ENCODE data around the gene TGIF1. TPM values are rescaled to one million over a fixed set of nuclear protein-coding genes. Genes with fewer than 3 reads are reported as not detected.

TGIF1 gene
- total RNA-seq, 2 donors from 2014 or later = 56.3 to 71.7 TPM

GRCh38 chr18:3486512-3486911 is 36.5 kb downstream of the TGIF1 start:
- Mint-ChIP-seq H3K36me3 (ENCODE audit: low read depth) (no peaks in the 10 kb centered on the region), H3K4me1 (peaks cover 6% of the 10 kb centered on the region), H3K27ac (no peak overlapping the region), H3K4me3 (no peak overlapping the region), H3K27me3 (peaks cover 24% of the 10 kb centered on the region)
- ATAC-seq (no peak), DNase-seq (no peak)
- H3K9me3 ChIP-seq (ENCODE audit: control insufficient read depth, low read length, poor library complexity, severe bottlenecking) = no peaks in the 10 kb centered on the region

- Mint-ChIP-seq H3K27ac (no peak overlapping the region), H3K36me3 (ENCODE audit: low read depth) (no peaks in the 10 kb centered on the region), H3K4me3 (no peak overlapping the region), H3K27me3 (peaks cover 36% of the 10 kb centered on the region), H3K4me1 (peaks cover 7% of the 10 kb centered on the region)
- no peaks in the 10 kb centered on the region for H3K9me3 ChIP-seq (ENCODE audit: control insufficient read depth, low read length, poor library complexity, severe bottlenecking)
- DNase-seq (no peak), ATAC-seq (no peak)
Measured at GRCh38 chr18:3489462-3489861, 39.5 kb downstream of the TGIF1 start.

DNA sequence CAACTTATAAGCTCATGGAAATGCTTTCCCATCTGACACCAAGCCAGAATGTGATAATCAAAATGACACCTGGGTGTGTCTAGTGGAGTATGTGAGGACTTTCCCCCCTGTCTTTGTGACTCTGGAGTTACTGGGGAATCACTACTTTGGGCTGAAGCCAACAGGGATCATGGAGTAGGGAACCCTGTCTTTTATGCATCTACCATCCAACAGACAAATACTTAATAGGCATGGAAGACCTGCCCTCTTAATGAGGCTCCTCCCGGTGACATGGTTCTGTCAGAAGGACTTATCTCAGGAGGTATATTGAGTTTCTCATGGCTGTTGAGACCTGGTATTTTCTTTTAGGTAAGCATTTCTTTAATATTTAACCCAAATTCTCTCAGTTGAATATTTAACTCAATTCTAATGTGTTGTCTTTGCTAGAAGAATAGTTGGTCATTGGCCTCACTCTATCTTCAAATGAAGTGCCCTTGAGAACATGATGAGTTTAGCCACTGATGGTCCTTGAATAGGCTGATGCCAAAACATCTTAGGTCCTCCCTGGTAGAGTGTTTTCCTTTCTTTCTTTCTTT is 42.1 kb downstream of the TGIF1 start:
- H3K36me3 Mint-ChIP-seq (ENCODE audit: low read depth) = no peaks in the 10 kb centered on the region
- DNase-seq = no peak
- no peak for ATAC-seq
- peaks cover 8% of the 10 kb centered on the region for H3K4me1 Mint-ChIP-seq
- H3K27ac Mint-ChIP-seq = no peak overlapping the region
- no peaks in the 10 kb centered on the region for H3K9me3 ChIP-seq (ENCODE audit: control insufficient read depth, low read length, poor library complexity, severe bottlenecking)
- peaks cover 27% of the 10 kb centered on the region for H3K27me3 Mint-ChIP-seq
- no peak overlapping the region for H3K4me3 Mint-ChIP-seq

GRCh38 chr18:3492721-3493120 is 42.7 kb downstream of the TGIF1 start:
- H3K9me3 ChIP-seq (ENCODE audit: control insufficient read depth, low read length, poor library complexity, severe bottlenecking) = no peaks in the 10 kb centered on the region
- ATAC-seq (no peak), DNase-seq (no peak)
- H3K4me1 Mint-ChIP-seq = peaks cover 8% of the 10 kb centered on the region
- no peak overlapping the region for H3K4me3 Mint-ChIP-seq
- H3K36me3 Mint-ChIP-seq (ENCODE audit: low read depth) = no peaks in the 10 kb centered on the region
- H3K27ac Mint-ChIP-seq = no peak overlapping the region
- H3K27me3 Mint-ChIP-seq = peaks cover 29% of the 10 kb centered on the region

GRCh38 chr18:3493501-3494244 is 43.7 kb downstream of the TGIF1 start:
- no peak for ATAC-seq
- peaks cover 10% of the 10 kb centered on the region for H3K4me1 Mint-ChIP-seq
- H3K36me3 Mint-ChIP-seq (ENCODE audit: low read depth) = no peaks in the 10 kb centered on the region
- DNase-seq = no peak
- peak overlapping the region; percentile 21 for H3K4me3 Mint-ChIP-seq
- no peak overlapping the region for H3K27ac Mint-ChIP-seq
- H3K27me3 Mint-ChIP-seq = peaks cover 39% of the 10 kb centered on the region
- H3K9me3 ChIP-seq (ENCODE audit: control insufficient read depth, low read length, poor library complexity, severe bottlenecking) = no peaks in the 10 kb centered on the region

DNA sequence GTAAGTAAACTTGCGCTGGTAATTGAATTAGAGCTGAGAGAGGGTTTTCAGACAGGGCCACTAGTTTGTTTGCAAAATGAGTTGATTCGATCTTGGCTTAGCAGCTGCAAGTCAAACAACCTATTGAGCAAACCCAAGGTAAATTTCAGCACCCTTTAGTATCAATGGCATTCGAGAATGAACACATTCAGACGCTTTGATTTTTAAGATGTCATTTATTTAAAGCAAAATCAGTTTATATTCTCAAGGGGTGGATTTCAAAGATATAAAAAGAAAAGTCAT is 44.2 kb downstream of the TGIF1 start:
- no peak overlapping the region for H3K27ac Mint-ChIP-seq
- ATAC-seq (no peak), DNase-seq (no peak)
- H3K27me3 Mint-ChIP-seq = peaks cover 44% of the 10 kb centered on the region
- peaks cover 12% of the 10 kb centered on the region for H3K4me1 Mint-ChIP-seq
- H3K9me3 ChIP-seq (ENCODE audit: control insufficient read depth, low read length, poor library complexity, severe bottlenecking) = no peaks in the 10 kb centered on the region
- no peak overlapping the region for H3K4me3 Mint-ChIP-seq
- H3K36me3 Mint-ChIP-seq (ENCODE audit: low read depth) = no peaks in the 10 kb centered on the region

DNA sequence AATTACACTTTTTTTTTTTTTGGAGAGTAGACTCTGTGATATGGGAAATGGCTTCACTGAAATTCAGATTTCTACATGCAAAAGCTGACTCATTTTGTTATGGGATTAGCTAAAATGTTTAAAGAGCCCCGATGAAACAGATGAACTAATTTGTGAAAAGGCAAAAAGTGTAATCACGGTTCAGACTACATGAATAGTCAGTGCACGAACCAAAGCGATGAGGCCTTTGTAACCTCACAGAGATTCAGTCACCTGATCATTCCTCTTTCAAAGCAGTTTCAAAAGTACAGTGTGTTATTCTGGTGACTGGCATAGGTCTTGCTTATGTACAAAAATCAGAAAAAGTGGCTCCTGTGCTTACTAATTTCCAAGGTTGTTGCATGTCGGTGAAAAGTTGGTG is 44.6 kb downstream of the TGIF1 start:
- ATAC-seq (no peak), DNase-seq (no peak)
- Mint-ChIP-seq H3K4me3 (no peak overlapping the region), H3K4me1 (peaks cover 14% of the 10 kb centered on the region), H3K27me3 (peaks cover 46% of the 10 kb centered on the region), H3K27ac (no peak overlapping the region), H3K36me3 (ENCODE audit: low read depth) (no peaks in the 10 kb centered on the region)
- H3K9me3 ChIP-seq (ENCODE audit: control insufficient read depth, low read length, poor library complexity, severe bottlenecking) = no peaks in the 10 kb centered on the region

- H3K4me3 Mint-ChIP-seq = no peak overlapping the region
- no peaks in the 10 kb centered on the region for H3K9me3 ChIP-seq (ENCODE audit: control insufficient read depth, low read length, poor library complexity, severe bottlenecking)
- H3K27me3 Mint-ChIP-seq = peaks cover 49% of the 10 kb centered on the region
- ATAC-seq (peak; percentile 37), DNase-seq (no peak)
- no peak overlapping the region for H3K27ac Mint-ChIP-seq
- H3K4me1 Mint-ChIP-seq = peaks cover 16% of the 10 kb centered on the region
- H3K36me3 Mint-ChIP-seq (ENCODE audit: low read depth) = no peaks in the 10 kb centered on the region
Measured at GRCh38 chr18:3495691-3496430, 45.9 kb downstream of the TGIF1 start.

GRCh38 chr18:3498698-3499471 is 48.9 kb downstream of the TGIF1 start:
- Mint-ChIP-seq H3K27me3 (peaks cover 34% of the 10 kb centered on the region), H3K27ac (peak overlapping the region; percentile 74), H3K36me3 (ENCODE audit: low read depth) (no peaks in the 10 kb centered on the region), H3K4me1 (peaks cover 12% of the 10 kb centered on the region), H3K4me3 (peak overlapping the region; percentile 83)
- DNase-seq = peak in 1 of 3 donors; percentile 12
- ATAC-seq = peak; percentile 30
- H3K9me3 ChIP-seq (ENCODE audit: control insufficient read depth, low read length, poor library complexity, severe bottlenecking) = no peaks in the 10 kb centered on the region

GRCh38 chr18:3499501-3499900 is 49.5 kb downstream of the TGIF1 start:
- H3K27ac Mint-ChIP-seq = no peak overlapping the region
- peak overlapping the region; percentile 83 for H3K4me3 Mint-ChIP-seq
- ATAC-seq = peak; percentile 16
- H3K4me1 Mint-ChIP-seq = peaks cover 12% of the 10 kb centered on the region
- H3K36me3 Mint-ChIP-seq (ENCODE audit: low read depth) = no peaks in the 10 kb centered on the region
- no peak for DNase-seq
- H3K9me3 ChIP-seq (ENCODE audit: control insufficient read depth, low read length, poor library complexity, severe bottlenecking) = no peaks in the 10 kb centered on the region
- peaks cover 30% of the 10 kb centered on the region for H3K27me3 Mint-ChIP-seq

GRCh38 chr18:3500016-3500415 is 50.0 kb downstream of the TGIF1 start:
- no peak overlapping the region for H3K4me3 Mint-ChIP-seq
- H3K27ac Mint-ChIP-seq = no peak overlapping the region
- peaks cover 12% of the 10 kb centered on the region for H3K4me1 Mint-ChIP-seq
- DNase-seq = no peak
- H3K9me3 ChIP-seq (ENCODE audit: control insufficient read depth, low read length, poor library complexity, severe bottlenecking) = no peaks in the 10 kb centered on the region
- peaks cover 30% of the 10 kb centered on the region for H3K27me3 Mint-ChIP-seq
- no peak for ATAC-seq
- H3K36me3 Mint-ChIP-seq (ENCODE audit: low read depth) = no peaks in the 10 kb centered on the region

DNA sequence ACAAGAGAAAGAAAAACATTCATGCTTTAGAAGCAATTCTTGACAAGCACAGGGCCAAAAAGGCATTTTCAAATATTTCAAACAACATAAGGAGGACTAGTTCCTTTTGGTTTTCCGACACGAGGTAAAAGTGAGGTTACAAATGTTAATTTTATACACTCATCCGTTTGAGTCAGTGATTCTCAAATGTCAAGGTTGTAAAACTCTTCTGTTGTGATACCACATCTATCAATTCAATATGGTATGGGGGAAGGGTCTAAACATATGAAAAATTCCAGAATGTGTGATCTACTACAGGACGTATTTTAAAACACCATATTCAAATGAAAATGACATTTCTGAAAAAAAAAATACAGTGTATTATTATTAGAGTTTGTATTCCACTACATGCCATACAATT is 52.7 kb downstream of the TGIF1 start:
- Mint-ChIP-seq H3K27ac (no peak overlapping the region), H3K27me3 (peaks cover 29% of the 10 kb centered on the region), H3K4me1 (peaks cover 8% of the 10 kb centered on the region), H3K36me3 (ENCODE audit: low read depth) (no peaks in the 10 kb centered on the region), H3K4me3 (no peak overlapping the region)
- no peak for DNase-seq
- H3K9me3 ChIP-seq (ENCODE audit: control insufficient read depth, low read length, poor library complexity, severe bottlenecking) = no peaks in the 10 kb centered on the region
- ATAC-seq = no peak

DNA sequence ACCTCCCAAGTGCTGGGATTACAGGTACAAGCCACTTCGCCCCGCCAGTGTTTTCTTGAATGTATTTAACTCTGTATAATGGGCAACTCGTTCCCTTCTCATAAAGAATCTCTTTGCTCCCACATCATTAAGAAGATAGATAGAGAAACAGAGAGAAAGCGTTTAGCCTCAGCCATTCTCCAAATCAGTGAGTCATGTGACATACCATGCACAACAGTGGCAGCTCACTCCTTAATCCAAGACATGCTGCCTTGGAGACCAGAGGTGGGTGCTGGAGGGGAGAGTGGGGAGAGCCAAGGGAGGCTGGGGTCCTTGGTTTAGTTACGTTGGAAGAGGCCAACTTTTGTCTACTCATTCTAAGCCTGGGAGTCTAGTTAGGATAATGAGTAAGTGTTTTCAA is 54.7 kb downstream of the TGIF1 start:
- Mint-ChIP-seq H3K27me3 (peaks cover 9% of the 10 kb centered on the region), H3K4me1 (peaks cover 2% of the 10 kb centered on the region), H3K36me3 (ENCODE audit: low read depth) (no peaks in the 10 kb centered on the region), H3K4me3 (no peak overlapping the region), H3K27ac (no peak overlapping the region)
- ATAC-seq (no peak), DNase-seq (no peak)
- no peaks in the 10 kb centered on the region for H3K9me3 ChIP-seq (ENCODE audit: control insufficient read depth, low read length, poor library complexity, severe bottlenecking)

Data from T-helper 17 cell (primary cell).